ENCODE measurements around the gene MICAL2. TPM values are rescaled to one million over a fixed set of nuclear protein-coding genes. Genes with fewer than 3 reads are reported as not detected.

Gene MICAL2
- total and polyA plus RNA-seq, 12 donors: 8.4 to 80.5 (median 34.1) TPM

- Histone ChIP-seq H3K36me3 (replicated peaks in 1 of 2) (peaks cover 0 to 15% of the 10 kb centered on the region in 2 donors), H3K9me3 (replicated peaks in 1 of 3) (no peaks in the 10 kb centered on the region), H3K27me3 (no peaks in the 10 kb centered on the region), H3K27ac (no peak overlapping the region), H3K4me1 (replicated peaks in 1 of 2) (no peaks in the 10 kb centered on the region), H3K4me3 (no peak overlapping the region)
- no peak for DNase-seq
- WGBS, 4 donors: 90 to 95% (median 91%) methylated on average over 2 to 7 of the region's 7 CpGs
- TF ChIP-seq, protein P1, sequence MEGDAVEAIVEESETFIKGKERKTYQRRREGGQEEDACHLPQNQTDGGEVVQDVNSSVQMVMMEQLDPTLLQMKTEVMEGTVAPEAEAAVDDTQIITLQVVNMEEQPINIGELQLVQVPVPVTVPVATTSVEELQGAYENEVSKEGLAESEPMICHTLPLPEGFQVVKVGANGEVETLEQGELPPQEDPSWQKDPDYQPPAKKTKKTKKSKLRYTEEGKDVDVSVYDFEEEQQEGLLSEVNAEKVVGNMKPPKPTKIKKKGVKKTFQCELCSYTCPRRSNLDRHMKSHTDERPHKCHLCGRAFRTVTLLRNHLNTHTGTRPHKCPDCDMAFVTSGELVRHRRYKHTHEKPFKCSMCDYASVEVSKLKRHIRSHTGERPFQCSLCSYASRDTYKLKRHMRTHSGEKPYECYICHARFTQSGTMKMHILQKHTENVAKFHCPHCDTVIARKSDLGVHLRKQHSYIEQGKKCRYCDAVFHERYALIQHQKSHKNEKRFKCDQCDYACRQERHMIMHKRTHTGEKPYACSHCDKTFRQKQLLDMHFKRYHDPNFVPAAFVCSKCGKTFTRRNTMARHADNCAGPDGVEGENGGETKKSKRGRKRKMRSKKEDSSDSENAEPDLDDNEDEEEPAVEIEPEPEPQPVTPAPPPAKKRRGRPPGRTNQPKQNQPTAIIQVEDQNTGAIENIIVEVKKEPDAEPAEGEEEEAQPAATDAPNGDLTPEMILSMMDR (IDR thresholded peaks at IDR 0.05): no peak
- TF ChIP-seq POLR2A (IDR thresholded peaks at IDR 0.05): no peak
- intact Hi-C loops (cut with DNase I): no loop called here
These were observed 149.6 kb downstream of the MICAL2 start for GRCh38 chr11:12259956-12260355.

DNA sequence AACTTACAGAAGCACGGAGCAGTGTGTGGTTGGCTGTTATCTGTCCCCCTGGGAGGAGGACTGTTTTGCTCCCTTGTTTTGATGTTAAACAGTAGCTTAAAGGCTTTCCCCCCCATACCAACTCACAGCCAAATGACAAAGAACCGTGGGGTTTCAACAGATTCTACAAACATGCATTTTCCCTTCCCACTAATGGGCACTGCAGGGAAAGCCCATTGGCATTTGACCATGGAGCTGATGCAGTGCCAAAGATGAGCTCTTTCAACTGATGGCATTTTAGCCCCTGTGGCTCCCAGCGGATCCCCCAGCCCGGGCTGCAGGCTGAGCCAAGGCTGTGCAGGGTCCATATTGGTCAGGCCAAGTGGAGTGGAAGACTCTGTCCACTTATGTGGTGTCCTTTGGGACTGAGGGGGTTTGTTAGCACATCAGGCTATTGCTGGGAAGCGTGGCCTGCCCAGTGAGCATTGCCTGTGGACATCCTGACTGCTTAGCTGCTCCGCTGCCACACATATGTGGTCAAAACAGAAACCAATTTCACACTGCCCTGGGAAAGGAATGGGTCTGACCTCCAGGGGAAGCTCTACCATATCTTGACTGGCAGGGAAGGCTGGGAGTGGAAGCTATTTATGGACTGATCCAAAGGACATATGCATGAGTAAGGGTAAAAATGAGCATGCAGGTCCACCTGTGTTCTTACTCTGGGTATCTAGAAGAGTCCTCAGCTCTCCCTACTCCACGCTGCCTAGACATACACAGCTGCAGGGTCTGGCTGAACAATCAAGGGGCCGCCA lies 150.5 kb downstream of the MICAL2 start:
- DNase-seq: no peak
- WGBS, 4 donors: 91 to 93% (median 92%) methylated on average over 8 of the region's 8 CpGs
- Histone ChIP-seq H3K4me1 (replicated peaks in 1 of 2) (no peaks in the 10 kb centered on the region), H3K36me3 (replicated peaks in 1 of 2) (peaks cover 0 to 15% of the 10 kb centered on the region in 2 donors), H3K27ac (peak overlapping the region in 1 of 5 donors; percentile 2), H3K27me3 (no peaks in the 10 kb centered on the region), H3K4me3 (no peak overlapping the region), H3K9me3 (replicated peaks in 1 of 3) (no peaks in the 10 kb centered on the region)
- TF ChIP-seq, protein P1 (IDR thresholded peaks at IDR 0.05): no peak
- TF ChIP-seq POLR2A (IDR thresholded peaks at IDR 0.05): no peak
- intact Hi-C loops (cut with DNase I): no loop called here

DNA sequence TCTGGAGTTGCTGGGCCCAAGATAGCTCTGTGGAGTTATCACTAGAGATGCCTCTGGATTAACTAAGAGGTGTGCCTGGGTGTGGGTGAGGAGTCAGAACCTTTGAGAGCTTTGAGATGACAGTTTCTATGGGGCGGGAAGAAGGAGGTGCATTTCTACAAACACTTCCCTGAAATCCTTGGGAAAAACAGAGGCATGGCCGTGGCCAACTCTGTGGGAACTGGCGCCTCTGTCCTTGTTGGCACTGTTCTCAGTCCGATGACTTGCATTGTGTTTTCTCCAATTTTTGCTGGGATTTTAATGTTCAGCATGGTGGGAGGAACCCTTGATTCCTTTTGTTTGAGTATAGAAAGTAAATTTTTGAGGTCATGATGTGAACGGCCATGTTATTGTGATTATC lies 151.2 kb downstream of the MICAL2 start:
- no peak overlapping the region for H3K27ac ChIP-seq
- intact Hi-C loops (cut with DNase I): no loop called here
- WGBS, 4 donors: 93 to 100% (median 96%) methylated on average over 5 of the region's 5 CpGs

GRCh38 chr11:12263141-12263693 lies 152.8 kb downstream of the MICAL2 start:
- DNase-seq: no peak
- TF ChIP-seq POLR2A (IDR thresholded peaks at IDR 0.05): no peak
- TF ChIP-seq, protein P1 (IDR thresholded peaks at IDR 0.05): no peak
- Histone ChIP-seq H3K36me3 (replicated peaks in 1 of 2) (peaks cover 0 to 15% of the 10 kb centered on the region in 2 donors), H3K4me3 (no peak overlapping the region), H3K27me3 (no peaks in the 10 kb centered on the region), H3K4me1 (replicated peaks in 1 of 2) (no peaks in the 10 kb centered on the region), H3K27ac (no peak overlapping the region), H3K9me3 (replicated peaks in 1 of 3) (no peaks in the 10 kb centered on the region)
- intact Hi-C loops (cut with DNase I): no loop called here
- 66 to 73% (median 69%) methylated on average over 7 to 11 of the region's 11 CpGs for WGBS, 4 donors

More for the DNA sequence above, 151.2 kb downstream of the MICAL2 start:
- Histone ChIP-seq H3K4me3 (no peak overlapping the region), H3K27me3 (no peaks in the 10 kb centered on the region), H3K9me3 (replicated peaks in 1 of 3) (no peaks in the 10 kb centered on the region), H3K4me1 (replicated peaks in 1 of 2) (no peaks in the 10 kb centered on the region), H3K36me3 (replicated peaks in 1 of 2) (peaks cover 0 to 15% of the 10 kb centered on the region in 2 donors)
- DNase-seq: no peak
- TF ChIP-seq, protein P1 (IDR thresholded peaks at IDR 0.05): no peak
- no peak for TF ChIP-seq POLR2A (IDR thresholded peaks at IDR 0.05)
